HG03135 (cell line): ENCODE data around the gene SF3B4.

Experiments
- ATAC-seq: cut with Tn5 transposase; IDR thresholded peaks from one replicate; pipeline ENCODE4 v1.9.1; 2021; ENCODE audit warnings: mild to moderate bottlenecking, moderate library complexity; ENCODE audit not compliant: unreplicated experiment

SF3B4 gene

DNA sequence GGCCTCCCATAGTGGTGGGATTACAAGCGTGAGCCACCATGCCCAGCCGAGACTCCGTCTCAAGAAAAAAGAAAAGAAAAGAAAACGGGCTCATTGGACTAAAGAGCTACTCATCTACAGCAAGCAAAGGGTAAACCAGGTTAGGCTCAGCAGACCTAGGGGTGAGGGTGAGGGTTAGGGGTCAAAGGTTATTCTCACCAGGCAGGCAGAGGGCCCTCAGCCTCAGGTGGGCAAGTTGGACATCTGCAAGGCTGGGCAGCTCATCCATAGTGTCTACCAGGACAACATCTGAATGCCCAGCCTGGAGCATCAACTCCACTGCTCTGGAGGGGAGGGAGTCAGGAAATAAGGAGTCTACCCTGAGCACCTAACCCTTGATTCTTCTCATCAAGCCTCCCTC, 5.6 kb upstream of the SF3B4 start:
- ATAC-seq: no peak

DNA sequence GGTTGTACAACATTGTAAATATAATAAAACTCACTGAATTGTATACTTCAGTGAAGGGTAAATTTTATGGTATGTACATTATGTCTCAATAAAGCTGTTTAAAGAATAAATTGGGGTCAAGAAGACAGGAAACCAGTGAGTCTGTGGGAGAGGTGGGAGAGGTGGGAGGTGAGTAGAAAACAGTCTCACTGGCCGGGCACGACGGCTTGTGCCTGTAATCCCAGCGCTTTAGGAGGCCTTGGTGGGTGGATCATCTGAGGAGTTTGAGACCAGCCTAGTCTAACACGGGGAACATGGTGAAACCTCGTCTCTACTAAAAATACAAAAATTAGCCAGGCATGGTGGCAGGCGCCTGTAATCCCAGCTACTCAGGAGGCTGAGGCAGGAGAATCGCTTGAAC, 4.9 kb upstream of the SF3B4 start:
- no peak for ATAC-seq

DNA sequence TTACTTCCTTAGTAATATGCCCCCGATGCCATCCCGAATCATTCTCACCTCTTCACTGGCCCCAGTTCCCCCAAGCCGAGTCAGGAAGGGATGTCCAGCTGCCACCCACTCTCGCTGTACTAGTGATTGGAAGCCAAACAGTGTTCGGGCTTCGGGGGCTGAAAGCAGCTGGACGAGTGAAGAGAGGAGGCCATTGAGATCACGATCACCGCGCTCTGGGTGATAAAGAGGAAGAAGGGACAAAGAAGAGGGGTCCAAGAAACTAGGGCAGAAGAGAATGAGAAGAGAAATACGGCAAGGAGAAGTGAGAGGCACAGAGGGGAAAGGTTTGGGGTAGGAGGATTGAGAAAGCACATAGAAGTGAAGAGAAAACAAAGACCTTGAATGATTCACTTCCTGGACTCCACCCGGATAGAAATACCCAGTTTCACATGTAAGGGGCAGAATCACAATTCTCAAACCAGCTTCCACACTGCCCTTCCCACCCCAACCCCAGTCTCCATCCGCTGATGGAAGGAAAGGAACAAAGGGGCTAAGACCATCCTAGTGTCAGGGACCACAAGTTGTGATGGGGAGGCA, 3.7 kb upstream of the SF3B4 start:
- no peak for ATAC-seq

DNA sequence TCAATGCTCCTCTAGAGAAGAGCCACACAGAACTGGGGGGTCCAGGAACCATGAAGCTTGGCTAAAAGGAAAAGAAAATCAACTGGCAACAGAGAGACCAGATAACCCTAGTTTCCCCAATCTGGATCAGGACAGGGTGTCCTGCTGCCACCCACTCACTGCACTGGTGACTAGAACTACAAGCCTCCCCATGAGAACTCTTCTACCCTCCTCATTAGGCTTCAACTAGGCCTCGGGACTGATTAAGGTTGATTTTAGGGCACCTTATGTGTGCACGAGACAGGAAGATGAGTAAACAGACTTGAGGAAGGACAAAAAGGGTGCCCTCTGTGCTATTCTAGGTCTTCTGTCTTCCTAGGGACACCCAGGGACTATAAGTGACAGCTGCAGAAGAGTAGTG, 2.3 kb upstream of the SF3B4 start:
- ATAC-seq: no peak

DNA sequence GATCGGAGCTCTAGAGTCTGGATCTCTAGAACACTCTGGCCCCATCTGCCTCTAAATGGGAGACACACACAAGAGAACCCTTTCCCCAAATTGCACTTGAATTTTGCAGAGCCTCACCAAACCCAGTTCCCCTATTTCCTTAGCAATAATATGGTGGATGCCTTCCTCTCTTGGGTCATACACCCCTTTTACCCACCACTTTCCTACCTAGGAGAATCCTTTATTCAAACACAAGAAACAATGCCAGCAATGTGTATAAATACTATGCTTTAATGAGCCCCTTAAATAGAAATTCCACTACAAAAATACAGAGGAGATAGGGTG, 760 bp upstream of the SF3B4 start:
- no peak for ATAC-seq

DNA sequence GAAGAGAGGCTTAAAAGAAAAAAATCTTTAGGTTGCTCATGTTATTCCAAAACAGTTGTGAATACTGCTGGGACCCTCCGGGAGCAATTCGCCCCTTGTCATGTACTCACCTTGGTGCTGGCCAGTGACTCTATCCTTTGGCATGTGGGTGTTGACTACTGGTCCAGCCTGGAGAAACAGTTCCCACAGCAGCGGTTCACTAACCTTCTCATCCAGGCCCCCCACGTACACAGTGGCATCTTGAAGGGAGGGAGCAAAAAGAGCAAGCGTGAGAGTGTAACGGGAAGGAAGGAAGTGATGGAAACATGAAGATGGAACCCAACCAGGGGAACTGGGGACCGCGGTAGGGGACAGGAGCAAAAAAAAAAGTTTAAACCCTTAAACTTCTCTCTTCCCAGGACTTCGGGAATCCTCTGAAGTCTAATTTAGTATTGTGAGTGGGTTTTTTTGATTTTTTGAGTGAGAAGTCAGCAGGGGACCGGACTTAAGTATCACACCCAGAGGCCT, 494 bp downstream of the SF3B4 start:
- ATAC-seq: no peak

DNA sequence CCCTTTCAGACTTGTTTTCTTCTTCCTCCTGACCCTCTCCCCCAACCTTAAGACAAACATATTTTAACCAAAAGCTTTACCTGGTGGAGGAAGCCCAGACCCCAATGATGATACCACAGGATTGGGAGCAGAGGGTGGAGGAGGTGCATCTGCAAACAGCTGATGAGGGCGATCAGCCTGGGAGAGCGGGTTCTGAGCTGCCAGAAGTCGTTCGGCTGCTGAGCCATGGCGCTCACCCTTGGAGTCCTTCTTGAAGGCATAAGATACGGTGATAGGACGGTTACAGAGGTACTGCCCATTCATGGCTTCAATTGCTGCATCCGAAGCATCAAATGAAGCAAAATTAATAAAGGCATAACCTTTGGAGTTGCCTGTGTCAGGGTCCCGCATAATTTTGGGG, 1.3 kb downstream of the SF3B4 start:
- no peak for ATAC-seq

DNA sequence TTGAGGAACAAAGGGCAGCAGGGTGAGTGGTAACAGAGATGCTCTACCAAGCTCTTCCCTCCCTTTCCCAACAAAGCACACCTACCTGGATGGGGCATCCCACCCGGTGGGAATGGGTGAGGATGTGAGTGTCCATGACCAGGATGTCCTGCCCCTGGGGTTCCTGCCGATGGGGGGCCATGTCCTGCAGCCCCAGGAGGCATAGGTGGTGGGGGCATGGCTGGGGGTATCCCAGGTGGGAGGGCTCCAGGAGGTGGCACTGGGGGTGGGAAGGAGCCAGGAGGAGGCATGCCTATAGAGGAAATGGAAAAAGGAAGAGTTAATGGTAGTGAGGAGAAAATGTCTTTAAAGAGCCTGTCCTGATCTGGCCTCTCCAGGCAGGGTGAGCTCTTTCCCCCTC, 1.9 kb downstream of the SF3B4 start:
- no peak for ATAC-seq

DNA sequence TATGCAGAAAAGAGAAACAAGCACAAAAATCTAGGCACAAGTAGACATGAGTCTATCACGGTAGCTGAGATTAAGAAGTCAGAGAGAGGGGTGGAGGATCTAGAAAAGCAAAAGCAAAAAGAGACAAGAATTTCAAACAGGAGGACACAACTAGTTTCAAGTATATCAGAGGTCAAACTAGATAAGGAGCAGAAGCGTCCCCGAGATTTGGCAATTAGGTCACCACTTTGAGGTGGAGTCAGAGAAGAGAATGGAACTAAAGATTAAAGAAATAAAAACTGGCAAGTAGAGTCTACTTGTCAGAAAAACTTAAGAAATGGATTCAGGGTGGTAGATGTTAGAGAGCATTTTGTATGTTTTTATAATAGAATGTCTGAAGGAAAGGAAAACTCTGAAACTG, 2.3 kb downstream of the SF3B4 start:
- ATAC-seq: no peak

DNA sequence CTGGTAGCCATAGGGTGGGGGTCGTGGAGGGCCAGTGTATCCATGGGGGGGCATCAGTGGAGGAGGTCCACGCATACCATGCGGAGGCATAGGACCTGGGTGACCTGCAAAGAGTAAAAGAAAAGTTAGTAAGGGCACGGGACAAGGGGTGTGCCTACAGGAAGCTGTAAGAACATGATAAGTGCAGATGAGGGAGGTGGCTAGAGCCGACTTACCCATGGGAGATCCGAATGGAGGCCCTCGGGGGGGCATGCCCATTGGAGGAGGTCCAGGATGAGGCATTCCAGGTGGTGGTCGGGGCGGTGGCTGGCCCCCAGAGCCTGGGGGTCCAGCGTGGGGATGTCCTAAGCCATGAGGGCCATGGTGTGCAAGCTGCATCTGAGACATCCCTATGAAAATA, 4.0 kb downstream of the SF3B4 start:
- no peak for ATAC-seq

DNA sequence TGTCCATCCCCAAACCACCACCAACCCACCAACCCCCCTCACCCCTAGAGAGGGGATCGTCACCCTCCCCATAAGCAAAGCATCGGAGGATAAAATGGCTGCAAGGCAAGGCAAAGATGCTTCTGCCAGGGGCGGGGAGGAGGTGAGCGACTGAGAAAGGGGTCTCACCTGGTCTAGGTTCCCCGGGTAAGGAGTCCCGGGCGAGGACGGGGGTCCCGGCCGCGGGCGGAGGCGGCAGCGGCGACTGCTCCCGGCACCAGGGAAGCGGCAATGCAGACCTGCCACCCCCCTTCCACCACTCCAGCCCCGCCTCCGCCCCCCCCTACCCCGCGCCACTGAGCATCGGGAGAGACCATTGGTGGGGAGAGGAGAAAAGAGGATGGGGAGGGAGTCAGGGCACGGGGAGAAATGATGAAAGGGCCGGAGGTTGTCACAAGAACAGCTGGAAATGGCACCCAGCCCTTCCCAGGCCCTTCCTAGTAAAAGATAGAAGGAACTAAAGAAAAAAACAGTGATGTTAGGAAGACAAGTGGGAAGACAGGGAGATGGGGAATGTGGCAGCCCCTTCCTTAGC, 9.9 kb downstream of the SF3B4 start, which contains the start of gene SV2A:
SV2A (minus strand) TSS at position 274 of the 574 bp plus-strand sequence. CDS start 4,004 bp downstream, outside the sequence.
- no peak for ATAC-seq

DNA sequence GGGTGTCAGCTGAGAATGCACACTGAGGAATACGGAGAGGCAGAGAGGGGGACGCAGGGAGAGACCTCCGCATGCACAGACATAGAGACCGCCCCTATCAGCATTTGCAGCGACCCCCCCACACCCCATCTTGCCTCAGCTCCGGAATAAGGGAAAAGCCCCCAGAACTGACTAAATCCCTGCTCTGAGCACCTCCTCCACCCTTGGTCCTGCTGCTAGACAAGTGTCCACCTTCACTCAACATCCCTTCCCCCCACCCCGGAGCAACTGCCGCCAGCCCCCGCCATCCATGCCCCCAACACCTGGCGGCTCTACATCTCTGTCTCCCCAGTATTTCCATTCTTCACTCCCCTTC, 10.7 kb downstream of the SF3B4 start:
- no peak for ATAC-seq

DNA sequence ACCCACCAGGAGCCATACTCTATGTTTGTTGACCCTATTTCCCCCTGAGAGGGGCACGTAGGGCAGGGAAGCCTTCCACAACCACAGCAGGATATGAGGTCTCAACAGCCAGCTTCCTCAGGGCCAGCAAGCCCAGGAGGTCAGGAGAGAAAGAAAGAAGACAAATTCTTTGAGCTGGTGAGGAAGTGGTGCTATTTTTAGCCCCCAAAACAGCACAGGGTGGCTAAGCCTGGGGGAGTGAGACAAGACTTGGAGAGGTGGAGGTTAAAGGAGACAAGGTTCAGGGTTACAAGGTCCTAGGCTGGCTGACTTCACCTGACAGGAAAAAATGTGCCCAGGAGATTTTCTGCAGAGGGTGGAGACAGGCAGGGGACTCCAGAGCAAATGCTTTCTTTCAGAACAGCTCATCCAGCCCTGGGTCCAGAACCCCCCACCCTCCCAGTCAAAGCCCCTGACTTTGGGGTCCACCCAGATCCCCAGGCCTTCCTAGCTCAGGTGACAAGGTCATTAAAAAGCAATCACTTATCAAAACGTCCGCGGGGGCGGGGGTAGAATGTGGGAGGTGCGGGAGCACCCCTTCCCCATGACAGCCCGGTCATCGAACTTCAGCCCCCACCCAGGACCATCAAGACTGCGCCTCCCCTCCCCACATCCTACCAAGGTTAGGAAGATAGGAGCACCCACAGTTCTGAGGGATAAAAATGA, 11.3 kb downstream of the SF3B4 start:
- no peak for ATAC-seq

DNA sequence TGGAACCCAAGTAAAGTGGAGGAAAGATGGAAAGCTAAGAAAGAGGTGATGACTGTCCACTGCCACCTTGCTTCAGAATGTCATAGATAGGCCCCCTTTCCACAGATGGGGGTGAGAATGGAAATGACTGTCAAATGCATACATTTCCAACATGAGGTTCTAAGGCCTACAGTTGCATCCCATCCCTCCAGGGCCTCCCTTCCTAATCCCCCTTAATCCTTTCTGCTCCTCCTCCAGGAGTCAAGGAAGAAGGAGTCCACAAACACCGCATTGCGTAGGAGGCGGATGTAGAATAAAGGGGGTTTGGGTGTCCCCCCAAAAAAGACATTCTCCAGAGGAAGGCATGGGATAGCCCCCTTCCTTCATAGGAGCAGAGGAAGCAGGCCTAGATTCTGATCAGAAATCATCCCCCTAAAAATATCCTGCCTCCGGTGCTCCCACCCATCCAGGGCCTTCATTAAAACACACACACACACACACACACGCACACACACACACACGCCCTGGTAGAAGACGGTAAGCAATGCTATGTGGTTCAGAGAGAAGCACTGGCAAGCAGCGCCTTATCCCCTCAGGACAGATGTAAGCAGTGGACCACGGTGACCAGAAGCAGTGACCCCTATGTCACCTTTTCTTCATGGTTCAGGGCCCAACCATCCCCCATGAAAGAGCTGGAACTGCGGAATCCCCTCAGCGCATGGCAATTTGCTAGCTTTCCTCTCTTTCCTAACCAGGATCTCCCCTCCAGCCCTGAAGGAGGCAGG, 12.0 kb downstream of the SF3B4 start:
- ATAC-seq: no peak

DNA sequence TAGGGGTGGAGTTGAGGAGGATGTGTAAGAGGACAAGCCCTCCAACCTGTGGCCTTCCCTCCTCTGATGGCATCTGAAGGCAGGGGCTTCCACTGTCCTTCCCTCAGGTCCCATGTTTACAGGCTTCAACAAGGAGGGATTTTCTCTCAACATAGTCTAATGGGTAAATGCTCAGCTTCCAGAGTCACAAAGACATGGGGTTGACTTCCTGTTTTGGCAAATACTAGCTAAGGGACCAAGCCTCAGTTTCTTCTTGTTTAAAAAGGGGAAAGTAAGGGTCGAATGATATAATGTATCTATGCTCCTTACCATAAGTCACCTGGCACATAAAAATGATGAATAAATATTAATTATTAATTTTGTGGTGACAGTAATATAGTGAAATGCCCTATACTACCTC, 13.1 kb downstream of the SF3B4 start:
- no peak for ATAC-seq

DNA sequence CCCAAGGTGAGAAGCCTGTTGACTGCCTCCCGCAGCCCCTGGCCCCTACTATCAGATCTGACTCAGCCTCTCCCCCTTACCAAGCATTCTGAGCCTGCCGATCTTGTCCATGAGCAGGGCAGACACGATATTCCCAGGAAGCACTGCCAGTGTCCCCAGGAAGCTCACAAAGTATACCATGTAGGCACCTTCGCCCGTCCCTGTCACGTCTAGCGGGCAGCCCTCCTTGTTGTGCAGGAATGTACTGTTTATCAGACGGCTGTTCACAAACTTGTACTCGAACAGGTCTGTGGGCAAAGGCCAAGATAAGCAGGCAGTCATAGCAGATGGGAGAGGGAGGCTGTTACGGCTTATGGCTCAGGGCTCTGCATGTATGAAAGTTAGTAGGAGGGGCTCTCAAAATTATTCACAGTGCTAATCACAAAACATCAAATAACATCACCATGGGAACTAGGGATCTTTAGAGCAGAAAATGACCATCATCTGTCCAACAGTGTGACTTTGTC, 21.0 kb downstream of the SF3B4 start:
- ATAC-seq: no peak

DNA sequence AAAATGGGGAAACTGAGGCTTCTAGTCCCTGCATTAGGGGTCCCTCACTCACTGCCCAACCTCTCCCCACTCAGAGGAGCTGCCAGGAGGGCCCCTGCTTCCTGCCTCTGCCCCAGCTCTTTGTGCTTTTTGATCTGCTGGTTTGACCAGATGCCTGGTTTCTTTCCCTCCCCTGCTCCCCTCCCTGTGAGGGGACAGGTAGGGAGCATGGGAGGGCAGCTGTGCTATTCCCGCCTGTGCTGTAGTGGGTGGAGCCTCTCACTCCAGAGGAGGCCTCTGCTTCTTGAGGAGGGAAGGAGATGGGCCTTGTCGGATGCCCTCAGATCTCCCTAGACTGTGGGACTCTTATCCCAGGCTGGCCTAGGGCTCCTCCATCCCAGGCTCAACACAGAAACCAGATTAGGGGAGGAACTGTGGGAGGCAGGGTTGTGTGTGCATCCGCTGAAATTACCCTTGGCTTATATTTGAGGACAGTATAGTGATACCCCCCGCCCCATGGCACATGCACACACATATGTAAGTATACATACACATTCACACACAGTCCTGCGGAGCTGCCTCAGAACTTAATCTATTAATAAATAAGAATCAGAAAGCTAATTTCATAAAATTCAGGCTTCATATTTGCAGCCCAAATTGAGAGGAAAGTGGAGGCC, 23.6 kb downstream of the SF3B4 start:
- ATAC-seq: no peak

DNA sequence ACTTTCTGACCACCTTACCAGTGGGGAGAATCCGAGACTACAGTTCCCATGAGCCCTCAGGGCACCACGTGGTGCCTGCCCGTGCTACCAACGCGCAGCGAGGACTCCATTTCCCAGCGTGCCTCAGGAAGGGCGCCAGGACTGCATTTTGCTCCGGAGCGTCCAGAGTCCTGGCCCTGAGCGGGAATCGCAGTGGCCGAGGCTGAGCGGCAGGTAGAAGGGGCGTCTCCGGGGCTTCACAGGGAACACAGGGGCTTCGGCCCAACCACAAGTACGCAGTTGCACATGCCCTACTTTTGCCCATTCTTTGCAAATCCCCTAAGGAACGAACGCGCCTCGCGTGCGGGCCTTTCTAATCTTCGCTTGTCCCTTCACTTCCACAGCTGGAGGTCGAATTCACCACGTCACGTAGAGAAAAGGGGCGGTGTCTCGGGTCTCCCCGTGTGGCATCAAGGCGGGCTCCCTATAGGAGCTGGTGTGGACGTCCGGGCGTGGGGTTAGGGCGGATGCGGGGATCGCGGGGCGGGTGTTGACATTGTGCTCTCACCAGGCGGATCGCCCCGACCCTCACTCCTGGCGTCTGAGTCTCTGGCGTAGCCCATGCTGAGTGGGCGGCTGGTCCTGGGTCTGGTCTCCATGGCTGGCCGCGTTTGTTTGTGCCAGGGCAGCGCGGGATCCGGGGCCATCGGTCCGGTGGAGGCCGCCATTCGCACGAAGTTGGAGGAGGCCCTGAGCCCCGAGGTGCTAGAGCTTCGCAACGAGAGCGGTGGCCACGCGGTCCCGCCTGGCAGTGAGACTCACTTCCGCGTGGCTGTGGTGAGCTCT, 27.9 kb downstream of the SF3B4 start, which contains the start of gene BOLA1:
BOLA1 (plus strand) TSS at position 109 of the 825 bp plus-strand sequence; CDS start at position 601, 492 bp downstream.
- peak; percentile 90 for ATAC-seq

DNA sequence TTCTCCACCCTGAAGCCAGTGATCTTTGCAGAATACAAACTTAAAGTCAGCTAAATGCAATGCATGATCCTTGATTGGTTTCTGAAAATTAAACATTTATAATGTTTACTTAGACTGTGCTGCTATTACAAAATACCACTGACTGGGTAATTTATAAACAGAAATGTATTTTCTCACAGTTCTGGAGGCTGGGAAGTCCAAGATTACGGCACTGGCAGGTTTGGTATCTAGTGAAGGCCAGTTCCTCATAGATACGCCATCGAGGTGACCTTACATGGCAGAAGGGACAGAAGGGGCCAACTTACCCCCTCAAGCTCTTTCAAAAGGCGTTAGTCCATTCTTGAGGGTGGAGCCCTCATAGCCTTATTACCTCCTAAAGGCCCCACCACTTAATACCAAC, 31.0 kb downstream of the SF3B4 start:
- no peak for ATAC-seq

DNA sequence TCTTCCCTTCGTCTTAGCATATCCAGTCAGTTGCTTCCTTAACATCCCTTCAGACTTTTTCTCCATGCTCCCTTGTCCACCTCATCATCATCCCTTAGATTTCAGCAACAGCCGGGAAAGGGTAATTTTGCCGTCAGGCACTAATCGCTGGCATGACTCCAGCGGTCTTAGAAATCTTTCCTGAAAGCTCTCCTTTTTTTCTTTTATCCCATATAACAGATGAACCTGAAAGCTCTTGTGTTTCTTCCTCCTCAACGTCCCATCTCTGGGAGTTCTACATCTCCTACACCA, 38.7 kb downstream of the SF3B4 start:
- no peak for ATAC-seq
